GM19193 (cell line): ENCODE measurements around the gene UBQLN3.

Experiments used
- POLR2A ChIP-seq: IDR thresholded peaks from 4 replicates; pipeline ENCODE4 v1.6.1; 2011; ENCODE audit not compliant: insufficient read depth, insufficient read length; ENCODE audit errors: extremely low read depth

Gene UBQLN3

DNA sequence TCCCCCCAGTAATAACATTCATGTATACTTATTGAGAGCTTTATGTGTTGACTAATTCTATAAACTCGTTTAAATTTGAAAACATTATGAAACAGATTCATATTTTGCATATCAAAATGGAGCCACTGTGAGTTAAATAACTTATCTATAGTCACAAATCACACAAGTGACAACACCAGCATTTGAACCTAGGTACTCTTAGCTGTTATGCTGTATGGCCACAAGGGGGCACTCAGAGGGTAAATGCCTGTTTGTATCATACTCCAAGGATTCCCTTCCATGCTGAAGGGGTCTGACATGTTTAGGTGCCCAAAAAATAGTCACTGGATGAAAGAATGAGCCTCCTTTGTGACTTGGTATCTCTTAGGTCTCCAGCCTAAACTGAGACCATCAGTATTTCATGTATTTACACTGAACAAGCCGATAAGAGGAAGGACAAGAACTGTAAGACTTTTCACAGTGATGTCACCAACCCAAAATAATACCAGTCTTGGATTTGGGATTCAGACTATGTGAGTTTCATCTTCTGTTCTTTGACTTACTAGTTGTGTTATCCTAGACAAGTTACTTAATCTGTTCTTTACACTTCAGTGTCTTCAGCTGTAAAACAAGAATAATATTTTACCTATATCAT is 33.5 kb downstream of the UBQLN3 start:
- TF ChIP-seq POLR2A: no peak

DNA sequence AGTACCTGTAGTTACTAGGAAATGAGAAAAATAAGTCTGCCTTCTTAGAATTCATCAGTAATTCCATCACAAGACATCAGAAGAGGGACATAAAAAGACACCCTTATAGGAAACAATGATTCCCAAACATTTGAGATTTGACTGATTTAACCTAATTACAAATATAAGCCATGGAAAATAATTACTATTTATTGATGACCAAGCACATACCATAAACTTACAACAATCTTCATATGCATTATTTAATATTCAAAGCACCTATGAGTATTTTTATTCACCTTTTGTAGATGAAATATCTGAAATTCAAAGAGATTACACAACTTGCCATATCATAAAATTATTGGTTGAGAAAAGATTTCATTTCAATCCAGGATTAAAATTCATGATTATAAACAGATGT is 35.8 kb downstream of the UBQLN3 start:
- no peak for TF ChIP-seq POLR2A

DNA sequence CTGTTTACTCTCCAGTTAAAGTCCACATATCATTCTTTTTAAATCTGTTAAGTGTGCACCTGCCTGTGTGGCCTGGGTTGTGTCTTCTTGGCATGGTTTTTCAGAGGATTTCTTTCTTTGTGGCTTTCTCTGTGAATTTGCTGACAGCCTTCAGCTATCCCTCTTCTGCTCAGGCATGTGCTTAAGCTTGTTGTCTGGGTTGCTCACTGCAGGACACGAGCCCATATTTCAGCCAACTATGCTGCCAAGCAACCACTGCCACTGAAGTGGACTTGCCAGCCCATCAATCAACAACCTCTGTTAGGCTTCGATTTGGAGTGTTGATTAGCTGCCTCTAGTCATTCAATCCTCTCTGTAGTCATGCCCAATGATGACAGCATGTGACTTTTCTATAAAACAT is 42.2 kb downstream of the UBQLN3 start:
- TF ChIP-seq POLR2A: no peak

DNA sequence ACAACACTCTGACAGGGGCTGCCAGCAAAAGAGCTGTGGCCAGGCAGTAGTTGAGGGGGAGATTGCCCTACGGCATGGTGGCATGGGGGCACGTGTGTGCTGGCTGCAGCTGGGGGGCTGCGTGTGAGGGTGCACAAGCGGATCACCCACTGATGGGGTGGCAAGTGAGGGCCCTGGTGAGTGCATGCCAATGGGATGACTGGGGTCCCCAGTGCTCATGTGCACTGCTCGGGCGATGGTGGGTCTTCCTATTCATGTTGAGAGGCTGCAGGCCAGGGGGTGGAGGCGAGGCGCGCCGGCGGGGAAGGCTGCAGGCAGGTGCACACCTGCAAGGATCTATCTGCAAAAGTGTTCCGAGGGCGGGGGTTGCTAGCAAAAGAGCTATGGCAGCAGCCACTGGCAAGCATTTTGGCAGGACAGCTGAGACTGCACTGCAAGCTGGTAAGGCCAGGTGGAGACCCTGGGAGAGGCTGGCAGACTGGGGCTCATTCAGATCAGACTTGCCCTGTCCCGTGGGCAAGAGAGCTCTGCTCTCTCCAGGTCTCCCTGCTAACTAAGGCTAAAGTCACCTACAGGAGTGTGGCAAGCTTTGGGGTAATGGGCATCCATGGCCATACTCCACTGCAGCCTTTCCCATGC is 48.7 kb downstream of the UBQLN3 start:
- no peak for TF ChIP-seq POLR2A
